Right lobe of liver (tissue), 6 donors: ENCODE data around the gene UBE2QL1. TPM values are rescaled to one million over a fixed set of nuclear protein-coding genes. Genes with fewer than 3 reads are reported as not detected.

Source experiments
- ATAC-seq, 4 donors: fragments of 200-7000 bp; cut with Tn5 transposase; one replicate each; pipeline ENCODE4 v1.9.1; 2020; ENCODE audit warnings: mild to moderate bottlenecking in 4 of 4, moderate library complexity in 4 of 4
- DNase-seq, 3 donors: peaks; one replicate each; pipeline ENCODE4 v3.0.0-alpha.2; 2020
- H3K27ac ChIP-seq, 3 donors: fragments of 200-600 bp; one replicate each; pipeline ENCODE4 v1.8.0; 2022
- H3K27me3 ChIP-seq, 2 donors: fragments of 200-600 bp; one replicate each; pipeline ENCODE4 v1.8.0; 2022
- H3K36me3 ChIP-seq, 4 donors: fragments of 200-600 bp; sonication (generic) in 1 of 4; one replicate each; pipeline versions ENCODE4 v1.5.1 to v1.8.0; 2017 to 2022; ENCODE audit warnings: control low read depth in 1 of 4
- H3K4me1 ChIP-seq, 4 donors: fragments of 200-600 bp; sonication (generic) in 1 of 4; one replicate each; pipeline versions ENCODE4 v1.5.1 to v1.8.0; 2017 to 2022; ENCODE audit warnings: control low read depth in 1 of 4
- H3K4me3 ChIP-seq, 3 donors: fragments of 200-600 bp; one replicate each; pipeline ENCODE4 v1.8.0; 2022
- H3K9me3 ChIP-seq, 4 donors: fragments of 200-600 bp; sonication (generic) in 1 of 4; one replicate each; pipeline versions ENCODE4 v1.5.1 to v1.8.0; 2017 to 2022; ENCODE audit warnings: control low read depth in 1 of 4
- POLR2A ChIP-seq: fragments of 450-650 bp; IDR thresholded peaks from one replicate; pipeline ENCODE4 v1.6.1; 2017; ENCODE audit warnings: antibody characterized with exemption, mild to moderate bottlenecking
- WGBS: methylation state at CpG from one replicate; pipeline ENCODE4 v1.1.6; 2018; ENCODE audit warnings: low coverage, low lambda C conversion rate; ENCODE audit not compliant: insufficient coverage; ENCODE audit errors: missing lambda C conversion rate; 5-methylcytosine and 5-hydroxymethylcytosine counted together
- intact Hi-C, 2 donors: fragments of 100-400 bp; cut with DNase I; formaldehyde crosslinking; loops; one replicate each; pipeline versions ENCODE4 v1.11.2 to v1.14.1; 2022
- total RNA-seq, 6 experiments: library from RNA; depleted of rRNA in 2 of 6; stranded (reverse); fragments of >200 nt in 2 of 6; fragmentation: NEBNext Ultra II Directional in 3 of 6; extraction: Animal tissue kit (Norgen Biotek cat#: 25700) in 3 of 6; gene quantifications; one replicate each; pipeline versions ENCODE4 v1.1.0 to v1.2.4, GENCODE V29; 2016 to 2023
- TF ChIP-seq, protein P1 (sequence below), 4 donors: fragments of 200-600 bp in 3 of 4; fragments of 450-650 bp in 1 of 4; IDR thresholded peaks; one replicate each; pipeline versions ENCODE4 v1.5.1 to v1.8.0; 2016 to 2022; ENCODE audit warnings: antibody characterized with exemption in 4 of 4, mild to moderate bottlenecking in 2 of 4
- donor health status: DM: no; HTN: yes; CAD: no.
- donor health status: DM: no; HTN: no; CAD: no.
- donor health status: DM: no; HTN: no; CAD: no.
- donor health status: DM: no; HTN: yes; CAD: no.
- donor health status: DM: no; HTN: yes; CAD: no.

UBE2QL1 gene
- total RNA-seq, 6 experiments from 2014 or later = 0.20 to 0.74 (median 0.54) TPM

DNA sequence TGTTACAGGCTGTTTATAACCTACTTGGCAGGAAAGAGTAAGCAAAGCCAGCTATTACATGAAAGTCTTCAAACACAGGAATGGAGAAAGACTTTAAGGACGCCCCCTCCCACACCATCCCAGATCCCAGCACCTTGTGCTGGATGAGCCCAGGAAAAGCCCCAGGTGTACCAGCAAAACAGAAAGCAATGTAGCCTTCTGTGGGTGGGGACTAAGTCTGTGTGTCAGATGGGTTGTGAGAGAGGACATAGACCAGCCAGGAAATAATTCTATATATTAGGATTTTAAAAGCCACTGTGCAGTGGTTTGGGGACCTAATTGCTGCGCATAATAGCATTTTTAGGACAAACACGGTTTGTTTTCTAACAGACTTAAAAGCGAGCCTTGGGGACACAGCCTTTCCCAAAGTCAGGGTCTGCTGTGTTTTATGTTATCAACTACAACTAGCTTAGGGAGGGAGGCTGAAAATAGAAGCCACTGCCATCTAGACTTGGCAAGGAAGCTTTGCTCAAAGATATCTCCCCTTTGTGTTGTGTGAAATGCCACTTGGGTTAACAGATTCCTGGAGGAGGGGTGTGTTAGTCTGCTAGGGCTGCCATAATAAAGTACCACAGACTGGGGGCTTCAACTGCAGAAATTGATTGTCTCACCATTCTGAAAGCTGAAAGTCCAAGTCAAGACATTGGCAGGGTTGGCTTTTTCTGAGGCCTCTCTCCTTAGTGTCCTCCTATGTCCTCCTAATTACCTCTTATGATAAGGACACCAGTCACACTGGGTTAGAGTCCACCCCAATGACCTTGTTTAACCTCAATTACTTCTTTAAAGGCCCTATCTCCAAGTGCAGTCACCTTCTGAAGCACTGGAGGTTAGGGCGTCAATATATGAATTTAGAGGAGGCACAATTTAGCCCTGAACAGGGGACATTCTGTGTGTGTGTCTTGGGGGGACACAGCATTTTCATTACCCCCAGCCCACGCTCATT is 17.2 kb upstream of the UBE2QL1 start:
- ATAC-seq = no peak
- DNase-seq = no peak
- intact Hi-C loops = no loop called here
- Histone ChIP-seq H3K4me3 (no peak overlapping the region), H3K27ac (no peak overlapping the region), H3K36me3 (no peaks in the 10 kb centered on the region), H3K27me3 (no peaks in the 10 kb centered on the region), H3K4me1 (no peaks in the 10 kb centered on the region), H3K9me3 (no peaks in the 10 kb centered on the region)
- TF ChIP-seq POLR2A = no peak
- WGBS = 55% methylated on average over 5 of the region's 6 CpGs

DNA sequence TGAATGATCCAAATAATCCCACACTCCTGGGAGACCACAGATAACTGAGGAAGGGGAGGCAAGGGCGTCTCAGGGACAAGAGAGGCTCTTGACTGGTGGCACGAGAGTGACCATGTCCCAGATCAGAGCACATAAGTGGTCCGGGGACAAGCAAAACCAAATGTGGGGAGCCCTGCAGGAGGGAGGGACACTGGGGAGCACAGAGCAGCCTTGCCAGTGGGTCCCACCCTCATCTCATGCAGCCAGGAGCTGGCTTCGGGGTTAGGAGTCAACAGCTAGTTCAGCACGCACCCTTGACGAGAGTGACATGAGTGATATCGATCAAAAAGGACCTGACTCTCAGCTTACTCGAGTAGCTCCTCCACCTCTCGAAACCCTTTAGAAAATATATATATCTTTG is 16.5 kb upstream of the UBE2QL1 start:
- Histone ChIP-seq H3K4me1 (no peaks in the 10 kb centered on the region), H3K36me3 (no peaks in the 10 kb centered on the region), H3K4me3 (no peak overlapping the region), H3K9me3 (no peaks in the 10 kb centered on the region), H3K27me3 (no peaks in the 10 kb centered on the region), H3K27ac (no peak overlapping the region)
- no peak for TF ChIP-seq POLR2A
- TF ChIP-seq, protein P1, sequence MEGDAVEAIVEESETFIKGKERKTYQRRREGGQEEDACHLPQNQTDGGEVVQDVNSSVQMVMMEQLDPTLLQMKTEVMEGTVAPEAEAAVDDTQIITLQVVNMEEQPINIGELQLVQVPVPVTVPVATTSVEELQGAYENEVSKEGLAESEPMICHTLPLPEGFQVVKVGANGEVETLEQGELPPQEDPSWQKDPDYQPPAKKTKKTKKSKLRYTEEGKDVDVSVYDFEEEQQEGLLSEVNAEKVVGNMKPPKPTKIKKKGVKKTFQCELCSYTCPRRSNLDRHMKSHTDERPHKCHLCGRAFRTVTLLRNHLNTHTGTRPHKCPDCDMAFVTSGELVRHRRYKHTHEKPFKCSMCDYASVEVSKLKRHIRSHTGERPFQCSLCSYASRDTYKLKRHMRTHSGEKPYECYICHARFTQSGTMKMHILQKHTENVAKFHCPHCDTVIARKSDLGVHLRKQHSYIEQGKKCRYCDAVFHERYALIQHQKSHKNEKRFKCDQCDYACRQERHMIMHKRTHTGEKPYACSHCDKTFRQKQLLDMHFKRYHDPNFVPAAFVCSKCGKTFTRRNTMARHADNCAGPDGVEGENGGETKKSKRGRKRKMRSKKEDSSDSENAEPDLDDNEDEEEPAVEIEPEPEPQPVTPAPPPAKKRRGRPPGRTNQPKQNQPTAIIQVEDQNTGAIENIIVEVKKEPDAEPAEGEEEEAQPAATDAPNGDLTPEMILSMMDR (IDR thresholded peaks at IDR 0.05) = no peak
- 52% methylated on average over 7 of the region's 9 CpGs for WGBS
- no peak for ATAC-seq
- no peak for DNase-seq
- intact Hi-C loops = no loop called here

DNA sequence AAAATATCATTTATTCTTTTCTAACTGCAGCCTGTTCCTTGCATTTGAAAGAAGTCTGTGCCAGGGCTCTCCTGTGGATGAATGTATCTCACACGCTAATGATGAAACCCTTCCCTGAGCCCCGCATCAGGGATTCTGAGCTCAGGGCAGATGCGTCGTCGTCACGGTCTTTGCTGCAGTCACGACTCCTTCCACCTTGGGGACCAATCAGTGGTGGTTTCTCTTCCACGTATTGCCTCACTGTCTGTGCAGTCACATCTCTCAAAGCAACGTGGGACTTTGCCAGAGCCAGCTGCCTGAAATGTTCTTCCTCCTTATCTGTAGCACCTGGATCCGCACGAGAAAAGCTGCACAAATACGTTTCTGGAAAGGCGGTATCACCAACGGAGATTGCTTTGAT is 13.9 kb upstream of the UBE2QL1 start:
- no peaks in the 10 kb centered on the region for H3K36me3 ChIP-seq
- H3K4me1 ChIP-seq = no peaks in the 10 kb centered on the region
- H3K9me3 ChIP-seq = no peaks in the 10 kb centered on the region
- 58% methylated on average over 13 of the region's 14 CpGs for WGBS
- ATAC-seq (no peak), DNase-seq (no peak)
- H3K4me3 ChIP-seq = no peak overlapping the region
- no peaks in the 10 kb centered on the region for H3K27me3 ChIP-seq
- TF ChIP-seq, protein P1 (IDR thresholded peaks at IDR 0.05) = no peak
- TF ChIP-seq POLR2A = no peak
- intact Hi-C loops = no loop called here
- no peak overlapping the region for H3K27ac ChIP-seq

DNA sequence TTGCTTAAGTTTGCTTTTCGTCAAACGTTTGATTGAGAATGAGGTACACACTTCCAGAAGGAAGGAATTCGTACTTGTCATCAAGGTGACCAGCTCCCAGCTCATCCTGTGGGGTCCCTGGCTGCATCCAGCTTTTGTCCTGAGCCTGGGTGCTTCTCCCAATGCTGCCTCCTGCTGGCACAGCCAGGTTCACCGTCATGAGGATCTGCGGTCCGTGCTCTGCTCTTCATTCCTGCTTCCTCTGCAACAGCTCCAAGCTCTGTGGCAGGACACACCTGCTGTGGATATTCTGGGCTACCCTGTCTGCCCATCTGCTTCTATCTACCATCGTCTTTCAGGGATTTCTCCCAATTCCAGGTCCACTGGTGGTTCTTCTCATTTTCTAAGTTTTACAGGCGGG is 13.3 kb upstream of the UBE2QL1 start:
- intact Hi-C loops = no loop called here
- DNase-seq (peak in 2 of 3 donors; percentile 45 to 56), ATAC-seq (peak; percentile 66 to 84 (median 74))
- Histone ChIP-seq H3K9me3 (no peaks in the 10 kb centered on the region), H3K4me3 (no peak overlapping the region), H3K27ac (no peak overlapping the region), H3K4me1 (no peaks in the 10 kb centered on the region), H3K36me3 (no peaks in the 10 kb centered on the region), H3K27me3 (no peaks in the 10 kb centered on the region)
- TF ChIP-seq, protein P1 (IDR thresholded peaks at IDR 0.05) = peak; percentile 30 to 52 (median 39)
- no peak for TF ChIP-seq POLR2A
- WGBS = 20% methylated on average over 8 of the region's 8 CpGs

DNA sequence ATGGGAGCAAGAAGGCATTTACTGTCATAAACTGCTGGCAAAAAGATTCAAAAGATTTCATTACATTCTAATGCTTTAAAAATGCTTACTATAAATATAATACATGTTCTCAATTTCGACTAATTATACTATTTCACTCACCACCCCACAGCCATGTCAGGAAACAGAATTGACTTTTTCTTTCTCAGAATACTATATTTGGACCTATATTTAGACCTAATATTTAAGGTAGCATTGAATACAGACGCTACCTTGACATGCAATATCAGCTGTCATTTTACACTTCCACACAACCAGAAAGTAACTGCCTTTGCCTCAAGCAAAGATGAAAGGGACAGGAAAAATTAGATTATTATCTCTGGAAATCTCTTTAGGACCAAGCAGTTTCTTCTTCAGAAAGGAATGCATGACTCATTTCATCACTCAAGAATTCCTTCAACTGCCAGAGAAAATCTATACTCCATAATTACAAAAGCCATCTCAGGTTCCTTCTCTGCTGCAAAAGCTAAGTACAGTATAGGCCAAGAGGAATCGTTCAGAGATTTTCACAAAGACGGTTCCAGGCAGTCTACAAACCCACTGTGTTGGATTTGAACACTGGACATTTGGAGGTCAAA is 11.8 kb upstream of the UBE2QL1 start:
- Histone ChIP-seq H3K36me3 (no peaks in the 10 kb centered on the region), H3K27ac (no peak overlapping the region), H3K9me3 (no peaks in the 10 kb centered on the region), H3K4me3 (no peak overlapping the region), H3K27me3 (no peaks in the 10 kb centered on the region), H3K4me1 (no peaks in the 10 kb centered on the region)
- 59% methylated on average over 4 of the region's 4 CpGs for WGBS
- no peak for ATAC-seq
- TF ChIP-seq, protein P1 (IDR thresholded peaks at IDR 0.05) = no peak
- TF ChIP-seq POLR2A = no peak
- no peak for DNase-seq
- intact Hi-C loops = no loop called here
